Stimulated activated CD8-positive, alpha-beta memory T cell treated with anti-CD3 and anti-CD28 coated beads, Interleukin-12 subunit alpha, Interleukin-12 subunit beta, amount 100 ng/mL, for 4 hours (primary cell): ENCODE data around the gene SLC39A2.
A peak's percentile ranks its signal among the peaks of the same experiment; 100 is the strongest.
"Not testable (repeated sequence)": the region's sequence is repeated elsewhere in the genome, so short reads cannot be mapped to it uniquely, and the experiment has no call there.

Experiments
- DNase-seq: peaks from one replicate; pipeline ENCODE4 v3.0.0-alpha.2; 2020; ENCODE audit warnings: low read depth

Gene SLC39A2

GRCh38 chr14:20998674-20999366, at the start of gene SLC39A2:
Gene SLC39A2 (plus strand): TSS chr14:20999293. CDS start chr14:20999447, 154 bp downstream.
- DNase-seq, result no peak

GRCh38 chr14:20954736-20955537, 44.2 kb upstream of the SLC39A2 start, which contains the start of gene RNASE2:
Gene RNASE2 (plus strand): TSS chr14:20955487. CDS start chr14:20955772, 285 bp downstream.
- DNase-seq, result not testable (repeated sequence)

- not testable (repeated sequence) for DNase-seq
These were observed 43.6 kb upstream of the SLC39A2 start for GRCh38 chr14:20955538-20955873.

- no peak for DNase-seq
These were observed 42.6 kb upstream of the SLC39A2 start for GRCh38 chr14:20956376-20956976.

GRCh38 chr14:20958946-20959345, 40.1 kb upstream of the SLC39A2 start:
- DNase-seq, result not testable (repeated sequence)

GRCh38 chr14:20969336-20969735, 29.8 kb upstream of the SLC39A2 start:
- no peak for DNase-seq

- no peak for DNase-seq
These were observed 28.5 kb upstream of the SLC39A2 start for GRCh38 chr14:20970647-20970982.

- DNase-seq, result peak; percentile 55
These were observed 27.9 kb upstream of the SLC39A2 start for GRCh38 chr14:20970983-20971704.

GRCh38 chr14:20971705-20972021, 27.4 kb upstream of the SLC39A2 start:
- DNase-seq, result no peak

GRCh38 chr14:20973501-20973900, 25.6 kb upstream of the SLC39A2 start:
- DNase-seq, result no peak

GRCh38 chr14:20976291-20976690, 22.8 kb upstream of the SLC39A2 start:
- DNase-seq, result no peak

GRCh38 chr14:20978687-20979086, 20.4 kb upstream of the SLC39A2 start:
- no peak for DNase-seq

- no peak for DNase-seq
These were observed 18.2 kb upstream of the SLC39A2 start for GRCh38 chr14:20980906-20981305.

GRCh38 chr14:20982646-20983369, 16.3 kb upstream of the SLC39A2 start:
- no peak for DNase-seq

GRCh38 chr14:20985650-20986049, 13.4 kb upstream of the SLC39A2 start:
- DNase-seq, result not testable (repeated sequence)

GRCh38 chr14:20986811-20987210, 12.3 kb upstream of the SLC39A2 start:
- no peak for DNase-seq

- no peak for DNase-seq
These were observed 10.2 kb upstream of the SLC39A2 start for GRCh38 chr14:20988717-20989470.

- no peak for DNase-seq
These were observed 9.7 kb upstream of the SLC39A2 start for GRCh38 chr14:20989471-20989786.

- DNase-seq, result peak; percentile 70
These were observed 9.1 kb upstream of the SLC39A2 start, which contains the start of gene METTL17 for GRCh38 chr14:20989787-20990600. Gene METTL17 (plus strand): TSS chr14:20989980. CDS start chr14:20990003, 23 bp downstream.

- no peak for DNase-seq
These were observed 2.6 kb upstream of the SLC39A2 start for GRCh38 chr14:20996521-20996920.
